HepG2 (cell line): Measurements from ENCODE around the gene KIAA0319L. TPM values are rescaled to one million over a fixed set of nuclear protein-coding genes. Genes with fewer than 3 reads are reported as not detected.

Experiments
- ATAC-seq: fragments of 200-7000 bp; cut with Tn5 transposase; 3 replicates; pipeline ENCODE4 v1.9.1; 2020; ENCODE audit warnings: mild to moderate bottlenecking, moderate library complexity
- BruUV-seq: library from RNA; stranded (reverse); fragments of 400-500 nt; replicated peaks from 2 replicates; lab custom pipeline; 2021; lab: Mats Ljungman, UMichigan
- CTCF ChIA-PET: fragments of 300-600 bp; formaldehyde crosslinking; extraction: SDS; loops from one replicate; lab custom pipeline; 2021; ENCODE audit warnings: low total read pairs, inconsistent platforms, low intra/inter-chr PET ratio; lab: Yijun Ruan, JAX
- POLR2A ChIA-PET: fragments of 350-600 bp; sonication (Branson Sonifier 250); formaldehyde crosslinking; loops from one replicate; lab custom pipeline; 2020; ENCODE audit warnings: antibody characterized with exemption, inconsistent platforms; lab: Yijun Ruan, JAX
- DNase-seq: peaks from one replicate; pipeline ENCODE4 v3.0.0-alpha.2; 2015; ENCODE audit warnings: low spot score
- FAIRE-seq: peaks from 3 replicates; lab custom pipeline; 2011; peaks lifted over from hg19 to GRCh38; lab: Jason Lieb, UNC
- H2AFZ ChIP-seq: one replicate; pipeline ENCODE4 v1.6.1; 2011; ENCODE audit warnings: low read length, inconsistent platforms
- H3K27ac ChIP-seq: fragments of 300-600 bp; 3 replicates; pipeline ENCODE4 v1.8.0; 2011; ENCODE audit warnings: mixed run types, mild to moderate bottlenecking, mixed read lengths, low read length, inconsistent platforms; ENCODE audit not compliant: insufficient read depth; ENCODE audit errors: extremely low read length
- H3K27me3 ChIP-seq, 2 experiments: fragments of 200-600 bp in 1 of 2; 2 replicates in 1 of 2; 3 replicates in 1 of 2; pipeline versions ENCODE4 v1.6.0 to v1.8.0; 2011; ENCODE audit warnings: low read length in 2 of 2, mild to moderate bottlenecking in 2 of 2, moderate library complexity in 2 of 2, inconsistent platforms in 1 of 2; ENCODE audit not compliant: insufficient read depth in 2 of 2, control insufficient read depth in 1 of 2
- H3K36me3 ChIP-seq, 2 experiments: fragments of 200-600 bp in 1 of 2; replicated peaks in 1 of 2; 2 replicates in 1 of 2; 3 replicates in 1 of 2; pipeline versions ENCODE4 v1.5.1 to v1.8.0; 2011; ENCODE audit warnings: low read length in 2 of 2, inconsistent platforms in 1 of 2; ENCODE audit not compliant: insufficient read depth in 2 of 2, control insufficient read depth in 1 of 2
- H3K4me1 ChIP-seq: 2 replicates; pipeline ENCODE4 v1.5.1; 2012; ENCODE audit warnings: low read length, inconsistent platforms; ENCODE audit not compliant: insufficient read depth
- H3K4me2 ChIP-seq: 2 replicates; pipeline ENCODE4 v1.6.0; 2011; ENCODE audit warnings: low read depth, low read length, inconsistent platforms
- H3K4me3 ChIP-seq, 3 experiments: fragments of 200-600 bp in 1 of 3; sonication (generic), shearing (Covaris generic) in 1 of 3; replicated peaks in 1 of 3; 2 replicates each; pipeline ENCODE4 v1.5.1; 2011 to 2016; ENCODE audit warnings: low read length in 3 of 3, inconsistent platforms in 2 of 3, low read depth in 2 of 3, mild to moderate bottlenecking in 2 of 3, control low read depth in 1 of 3, mixed read lengths in 1 of 3; ENCODE audit not compliant: insufficient read depth in 1 of 3
- H3K79me2 ChIP-seq: one replicate; pipeline ENCODE4 v1.6.1; 2011; ENCODE audit warnings: low read length, inconsistent platforms; ENCODE audit not compliant: insufficient read depth
- H3K9ac ChIP-seq: 2 replicates; pipeline ENCODE4 v1.6.0; 2011; ENCODE audit warnings: mild to moderate bottlenecking, low read depth, low read length, inconsistent platforms; ENCODE audit not compliant: insufficient read depth
- H3K9me3 ChIP-seq: 2 replicates; pipeline ENCODE4 v1.5.1; 2012; ENCODE audit warnings: mild to moderate bottlenecking, low read length
- H4K20me1 ChIP-seq: 2 replicates; pipeline ENCODE4 v1.6.0; 2011; ENCODE audit warnings: inconsistent platforms, mild to moderate bottlenecking, low read length, moderate library complexity; ENCODE audit not compliant: insufficient read depth
- AKAP8 ChIP-seq: sonication (generic); formaldehyde crosslinking; IDR thresholded peaks from 2 replicates; pipeline ENCODE4 v1.5.1; 2020; ENCODE audit warnings: mild to moderate bottlenecking, missing genetic modification reagents
- EHMT2 ChIP-seq: fragments of 200-600 bp; sonication (generic); IDR thresholded peaks from 2 replicates; pipeline ENCODE4 v1.7.0; 2017; ENCODE audit warnings: antibody characterized with exemption, low read depth, low read length, borderline replicate concordance
- GLI4 ChIP-seq: sonication (generic); formaldehyde crosslinking; IDR thresholded peaks from 2 replicates; pipeline ENCODE4 v1.5.1; 2020; ENCODE audit warnings: missing genetic modification reagents, mild to moderate bottlenecking, moderate library complexity, borderline replicate concordance
- JDP2 ChIP-seq: sonication (generic); formaldehyde crosslinking; IDR thresholded peaks from 2 replicates; pipeline ENCODE4 v1.8.1; 2022; ENCODE audit warnings: missing genetic modification reagents, borderline replicate concordance
- SRF ChIP-seq: IDR thresholded peaks from 2 replicates; pipeline ENCODE4 v1.6.1; 2011; ENCODE audit warnings: mild to moderate bottlenecking, low read depth, low read length, moderate library complexity
- SRY ChIP-seq: sonication (generic); formaldehyde crosslinking; IDR thresholded peaks from 2 replicates; pipeline ENCODE4 v1.8.0; 2022; ENCODE audit warnings: mild to moderate bottlenecking, missing genetic modification reagents
- STAG1 ChIP-seq: sonication (generic); formaldehyde crosslinking; IDR thresholded peaks from 2 replicates; pipeline ENCODE4 v1.4.0; 2020; ENCODE audit warnings: missing genetic modification reagents
- TAF1 ChIP-seq: sonication (generic); formaldehyde crosslinking; IDR thresholded peaks from 2 replicates; pipeline ENCODE4 v1.4.0; 2020; ENCODE audit warnings: missing genetic modification reagents
- ZBTB42 ChIP-seq: sonication (generic); formaldehyde crosslinking; IDR thresholded peaks from 2 replicates; pipeline ENCODE4 v1.5.0; 2020; ENCODE audit warnings: mild to moderate bottlenecking, missing genetic modification reagents
- ZFX ChIP-seq: sonication (generic); formaldehyde crosslinking; IDR thresholded peaks from 2 replicates; pipeline ENCODE4 v1.4.0; 2020; ENCODE audit warnings: mild to moderate bottlenecking, low read depth, missing genetic modification reagents, moderate library complexity
- ZNF501 ChIP-seq: sonication (generic); formaldehyde crosslinking; IDR thresholded peaks from 2 replicates; pipeline ENCODE4 v1.5.1; 2020; ENCODE audit warnings: mild to moderate bottlenecking, moderate library complexity, missing genetic modification reagents
- ZNF510 ChIP-seq: sonication (generic); formaldehyde crosslinking; IDR thresholded peaks from 2 replicates; pipeline ENCODE4 v1.4.0; 2020; ENCODE audit warnings: low read depth, mild to moderate bottlenecking, missing genetic modification reagents
- ZNF569 ChIP-seq: sonication (generic); formaldehyde crosslinking; IDR thresholded peaks from 2 replicates; pipeline ENCODE4 v1.5.0; 2020; ENCODE audit warnings: mild to moderate bottlenecking, missing genetic modification reagents, moderate library complexity, borderline replicate concordance
- ZNF720 ChIP-seq: sonication (generic); formaldehyde crosslinking; IDR thresholded peaks from 2 replicates; pipeline ENCODE4 v1.4.0; 2020; ENCODE audit warnings: missing genetic modification reagents
- ZNF776 ChIP-seq: sonication (generic); formaldehyde crosslinking; IDR thresholded peaks from 2 replicates; pipeline ENCODE4 v1.4.0; 2020; ENCODE audit warnings: mild to moderate bottlenecking, missing genetic modification reagents
- WGBS: methylation state at CpG from one replicate; pipeline ENCODE4 v1.1.6; 2017; ENCODE audit warnings: low lambda C conversion rate; 5-methylcytosine and 5-hydroxymethylcytosine counted together
- in situ Hi-C: cut with HindIII; loops from 2 replicates; pipeline ENCODE4 v1.10.0; 2017; ENCODE audit warnings: low pct_unique_long_range_greater_than_20kb; ENCODE audit not compliant: extremely low pct_ligation_motif_present
- intact Hi-C: fragments of 100-400 bp; cut with micrococcal nuclease; formaldehyde crosslinking; loops from one replicate; pipeline ENCODE4 v1.10.0; 2022; ENCODE audit not compliant: unreplicated experiment
- polyA plus RNA-seq, 8 experiments: library from polyadenylated mRNA; depleted of rRNA in 3 of 8; stranded (reverse) in 7 of 8; unstranded in 1 of 8; fragments of >200 nt; fragmentation: Illumina TruSeq in 4 of 8; extraction: Trizol in 4 of 8; gene quantifications; 2 replicates each; pipeline versions ENCODE4 v1.2.1 to v1.2.3, GENCODE V29; 2011 to 2016; ENCODE audit warnings: low read depth in 4 of 8, missing spikeins in 1 of 8, mixed read lengths in 1 of 8; ENCODE audit not compliant: insufficient read depth in 1 of 8
- total RNA-seq, 5 experiments: library from RNA; depleted of rRNA; stranded (reverse); fragments of >200 nt; fragmentation: Illumina TruSeq; extraction: Trizol; gene quantifications; 2 replicates each; pipeline ENCODE4 v1.2.3, GENCODE V29; 2016; ENCODE audit warnings: low read depth in 1 of 5
- TF ChIP-seq, protein P1 (sequence below): sonication (generic); formaldehyde crosslinking; IDR thresholded peaks from 2 replicates; pipeline ENCODE4 v1.5.1; 2020; ENCODE audit warnings: missing genetic modification reagents, mild to moderate bottlenecking, borderline replicate concordance
- TF ChIP-seq, protein P2 (sequence below): sonication (generic); formaldehyde crosslinking; IDR thresholded peaks from 2 replicates; pipeline ENCODE4 v1.4.0; 2020; ENCODE audit warnings: mild to moderate bottlenecking, missing genetic modification reagents
- TF ChIP-seq, protein P3 (sequence below): sonication (generic); formaldehyde crosslinking; IDR thresholded peaks from 2 replicates; pipeline ENCODE4 v1.5.0; 2020; ENCODE audit warnings: mild to moderate bottlenecking, low read depth, missing genetic modification reagents, borderline replicate concordance
- TF ChIP-seq, protein P4 (sequence below): sonication (generic); formaldehyde crosslinking; IDR thresholded peaks from 2 replicates; pipeline ENCODE4 v1.9.0; 2022; ENCODE audit warnings: low read depth, missing genetic modification reagents

KIAA0319L gene
- total and polyA plus RNA-seq, 2 of the 13 experiments (the other 11 are each of a cell fraction or from before 2014, with no cell fraction given): 33.4 to 82.6 TPM

DNA sequence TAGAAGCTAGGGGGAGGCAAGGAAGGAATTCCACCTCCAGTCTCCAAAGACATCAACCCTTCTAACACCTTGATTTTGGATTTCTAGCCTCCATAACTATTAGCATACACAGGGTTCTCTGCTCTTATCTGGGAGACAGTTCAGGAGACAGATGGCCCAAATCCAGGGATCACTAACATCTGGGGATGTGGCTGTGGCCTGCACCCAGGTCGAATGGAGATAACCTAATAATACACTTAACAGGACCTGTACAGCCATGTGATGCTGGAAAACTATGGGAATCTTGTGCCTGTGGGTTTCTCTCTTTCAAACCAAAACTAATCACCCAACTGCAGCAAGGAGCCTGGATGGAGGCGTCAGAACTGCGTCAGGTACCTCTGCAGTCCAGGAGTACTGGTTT lies 47.6 kb downstream of the KIAA0319L start:
- Histone ChIP-seq H3K79me2 (peaks cover 9% of the 10 kb centered on the region), H3K36me3 (peaks cover 9 to 24% of the 10 kb centered on the region in 2 experiments), H4K20me1 (0 out of 2 replicates have a peak, but pooled peaks cover 3% of the 10 kb centered on the region), H3K9me3 (no peaks in the 10 kb centered on the region), H3K4me3 (no peak overlapping the region), H3K27me3 (no peaks in the 10 kb centered on the region), H3K9ac (no peak overlapping the region), H3K27ac (no peak overlapping the region), H2AFZ (no peak overlapping the region), H3K4me1 (peaks cover 14% of the 10 kb centered on the region), H3K4me2 (no peak overlapping the region)
- POLR2A ChIA-PET: no interaction called here
- in situ Hi-C loops: no loop called here
- ATAC-seq (no peak), DNase-seq (no peak), FAIRE-seq (no peak)
- no TSS peak for BruUV-seq
- CTCF ChIA-PET: no interaction called here
- WGBS: 87% methylated on average over 3 of the region's 3 CpGs
- intact Hi-C loops: no loop called here
- TF ChIP-seq ZNF776 (no peak), ZFX (CRISPR knock-in tag) (no peak), ZNF720 (CRISPR knock-in tag) (no peak), ZNF569 (no peak), STAG1 (CRISPR knock-in tag) (no peak), ZNF501 (CRISPR knock-in tag) (no peak), GLI4 (CRISPR knock-in tag) (no peak), ZBTB42 (no peak), JDP2 (CRISPR knock-in tag) (no peak), TAF1 (no peak), SRF (no peak), SRY (no peak), AKAP8 (CRISPR knock-in tag) (no peak), EHMT2 (no peak), ZNF510 (no peak)
- TF ChIP-seq, protein P1, sequence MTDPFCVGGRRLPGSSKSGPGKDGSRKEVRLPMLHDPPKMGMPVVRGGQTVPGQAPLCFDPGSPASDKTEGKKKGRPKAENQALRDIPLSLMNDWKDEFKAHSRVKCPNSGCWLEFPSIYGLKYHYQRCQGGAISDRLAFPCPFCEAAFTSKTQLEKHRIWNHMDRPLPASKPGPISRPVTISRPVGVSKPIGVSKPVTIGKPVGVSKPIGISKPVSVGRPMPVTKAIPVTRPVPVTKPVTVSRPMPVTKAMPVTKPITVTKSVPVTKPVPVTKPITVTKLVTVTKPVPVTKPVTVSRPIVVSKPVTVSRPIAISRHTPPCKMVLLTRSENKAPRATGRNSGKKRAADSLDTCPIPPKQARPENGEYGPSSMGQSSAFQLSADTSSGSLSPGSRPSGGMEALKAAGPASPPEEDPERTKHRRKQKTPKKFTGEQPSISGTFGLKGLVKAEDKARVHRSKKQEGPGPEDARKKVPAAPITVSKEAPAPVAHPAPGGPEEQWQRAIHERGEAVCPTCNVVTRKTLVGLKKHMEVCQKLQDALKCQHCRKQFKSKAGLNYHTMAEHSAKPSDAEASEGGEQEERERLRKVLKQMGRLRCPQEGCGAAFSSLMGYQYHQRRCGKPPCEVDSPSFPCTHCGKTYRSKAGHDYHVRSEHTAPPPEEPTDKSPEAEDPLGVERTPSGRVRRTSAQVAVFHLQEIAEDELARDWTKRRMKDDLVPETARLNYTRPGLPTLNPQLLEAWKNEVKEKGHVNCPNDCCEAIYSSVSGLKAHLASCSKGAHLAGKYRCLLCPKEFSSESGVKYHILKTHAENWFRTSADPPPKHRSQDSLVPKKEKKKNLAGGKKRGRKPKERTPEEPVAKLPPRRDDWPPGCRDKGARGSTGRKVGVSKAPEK (CRISPR knock-in tag): no peak
- TF ChIP-seq, protein P2, sequence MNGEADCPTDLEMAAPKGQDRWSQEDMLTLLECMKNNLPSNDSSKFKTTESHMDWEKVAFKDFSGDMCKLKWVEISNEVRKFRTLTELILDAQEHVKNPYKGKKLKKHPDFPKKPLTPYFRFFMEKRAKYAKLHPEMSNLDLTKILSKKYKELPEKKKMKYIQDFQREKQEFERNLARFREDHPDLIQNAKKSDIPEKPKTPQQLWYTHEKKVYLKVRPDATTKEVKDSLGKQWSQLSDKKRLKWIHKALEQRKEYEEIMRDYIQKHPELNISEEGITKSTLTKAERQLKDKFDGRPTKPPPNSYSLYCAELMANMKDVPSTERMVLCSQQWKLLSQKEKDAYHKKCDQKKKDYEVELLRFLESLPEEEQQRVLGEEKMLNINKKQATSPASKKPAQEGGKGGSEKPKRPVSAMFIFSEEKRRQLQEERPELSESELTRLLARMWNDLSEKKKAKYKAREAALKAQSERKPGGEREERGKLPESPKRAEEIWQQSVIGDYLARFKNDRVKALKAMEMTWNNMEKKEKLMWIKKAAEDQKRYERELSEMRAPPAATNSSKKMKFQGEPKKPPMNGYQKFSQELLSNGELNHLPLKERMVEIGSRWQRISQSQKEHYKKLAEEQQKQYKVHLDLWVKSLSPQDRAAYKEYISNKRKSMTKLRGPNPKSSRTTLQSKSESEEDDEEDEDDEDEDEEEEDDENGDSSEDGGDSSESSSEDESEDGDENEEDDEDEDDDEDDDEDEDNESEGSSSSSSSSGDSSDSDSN (CRISPR knock-in tag): no peak
- TF ChIP-seq, protein P3, sequence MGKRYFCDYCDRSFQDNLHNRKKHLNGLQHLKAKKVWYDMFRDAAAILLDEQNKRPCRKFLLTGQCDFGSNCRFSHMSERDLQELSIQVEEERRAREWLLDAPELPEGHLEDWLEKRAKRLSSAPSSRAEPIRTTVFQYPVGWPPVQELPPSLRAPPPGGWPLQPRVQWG (CRISPR knock-in tag): no peak
- TF ChIP-seq, protein P4, sequence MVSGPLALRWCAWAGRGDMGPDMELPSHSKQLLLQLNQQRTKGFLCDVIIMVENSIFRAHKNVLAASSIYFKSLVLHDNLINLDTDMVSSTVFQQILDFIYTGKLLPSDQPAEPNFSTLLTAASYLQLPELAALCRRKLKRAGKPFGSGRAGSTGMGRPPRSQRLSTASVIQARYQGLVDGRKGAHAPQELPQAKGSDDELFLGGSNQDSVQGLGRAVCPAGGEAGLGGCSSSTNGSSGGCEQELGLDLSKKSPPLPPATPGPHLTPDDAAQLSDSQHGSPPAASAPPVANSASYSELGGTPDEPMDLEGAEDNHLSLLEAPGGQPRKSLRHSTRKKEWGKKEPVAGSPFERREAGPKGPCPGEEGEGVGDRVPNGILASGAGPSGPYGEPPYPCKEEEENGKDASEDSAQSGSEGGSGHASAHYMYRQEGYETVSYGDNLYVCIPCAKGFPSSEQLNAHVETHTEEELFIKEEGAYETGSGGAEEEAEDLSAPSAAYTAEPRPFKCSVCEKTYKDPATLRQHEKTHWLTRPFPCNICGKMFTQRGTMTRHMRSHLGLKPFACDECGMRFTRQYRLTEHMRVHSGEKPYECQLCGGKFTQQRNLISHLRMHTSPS (CRISPR knock-in tag): no peak
